Measurements from ENCODE around the gene KRT82.

Gene KRT82

DNA sequence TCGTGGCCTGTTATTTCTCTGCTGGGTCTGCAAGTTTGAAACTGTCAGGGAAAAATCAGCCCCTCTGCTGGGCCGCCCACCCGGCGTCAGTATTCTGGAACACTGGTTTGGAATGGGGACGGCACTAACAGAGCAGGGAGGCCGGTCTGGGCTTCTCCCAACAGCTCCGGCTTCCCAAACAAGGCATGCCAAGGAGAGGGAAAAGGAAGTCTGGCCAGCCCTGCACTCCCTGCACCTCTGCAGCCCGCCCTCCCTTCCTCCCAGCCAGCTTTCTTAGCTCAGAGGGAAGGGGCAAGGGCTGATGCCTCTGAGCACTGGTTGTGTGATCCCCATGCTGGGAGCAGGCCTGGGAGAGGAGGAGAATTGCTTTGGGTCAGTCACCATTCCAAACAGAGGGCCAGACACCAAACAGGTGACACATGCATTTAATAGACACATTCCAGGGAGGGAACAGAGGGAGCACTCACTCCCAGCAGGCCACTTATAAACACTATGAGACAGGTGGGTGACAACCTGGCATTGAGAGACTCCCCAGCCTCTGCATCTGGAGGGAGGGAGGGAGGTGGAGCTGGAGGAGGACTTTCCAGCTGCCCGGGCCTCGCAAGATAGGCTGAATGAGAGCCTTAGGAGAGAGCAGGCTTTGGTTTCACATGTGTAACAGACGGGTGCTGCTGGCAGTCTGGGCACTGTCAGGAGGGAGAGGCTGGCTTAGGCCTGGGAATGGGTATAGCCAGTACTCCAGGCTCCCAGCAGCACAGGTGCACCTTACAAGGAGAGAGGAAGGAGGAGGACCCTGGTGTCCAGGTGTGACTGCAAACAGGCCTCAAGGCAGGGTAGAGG lies 17.7 kb upstream of the KRT82 start:
- Histone ChIP-seq H3F3A (ENCODE audit: insufficient read depth, low read length) (no peaks in the 10 kb centered on the region), H3K79me2 (ENCODE audit: insufficient read depth, low read length) (no peaks in the 10 kb centered on the region), H3K36me3 (ENCODE audit: insufficient read depth, low read length) (no peaks in the 10 kb centered on the region), H3K4me3 (ENCODE audit: low read depth, low read length, poor library complexity, severe bottlenecking) (no peak overlapping the region), H3K4me2 (ENCODE audit: low read length) (no peak overlapping the region), H3K9me2 (ENCODE audit: low read depth, low read length) (no peaks in the 10 kb centered on the region), H3K4me1 (ENCODE audit: insufficient read depth, low read length, severe bottlenecking) (no peaks in the 10 kb centered on the region), H3K9me3 (ENCODE audit: low read length) (no peaks in the 10 kb centered on the region), H3K9ac (ENCODE audit: low read length) (no peak overlapping the region), H2AFZ (ENCODE audit: low read length) (no peak overlapping the region), H4K20me1 (ENCODE audit: insufficient read depth, low read length) (no peaks in the 10 kb centered on the region), H3K27me3 (ENCODE audit: insufficient read depth, low read length) (no peaks in the 10 kb centered on the region; the same call in none of the 2 replicates), H3K27ac (ENCODE audit: low read depth, low read length, poor library complexity, severe bottlenecking) (no peak overlapping the region)
- TF ChIP-seq CTCF (IDR thresholded peaks at IDR 0.05; ENCODE audit: low read length) (no peak), EZH2 (IDR thresholded peaks at IDR 0.05; ENCODE audit: borderline replicate concordance, low read length) (no peak)

- H3K9ac ChIP-seq (ENCODE audit: low read length) = no peak overlapping the region
- H3F3A ChIP-seq (ENCODE audit: insufficient read depth, low read length) = no peaks in the 10 kb centered on the region
- no peak overlapping the region for H3K27ac ChIP-seq (ENCODE audit: low read depth, low read length, poor library complexity, severe bottlenecking)
- no peaks in the 10 kb centered on the region for H3K4me1 ChIP-seq (ENCODE audit: insufficient read depth, low read length, severe bottlenecking)
- no peaks in the 10 kb centered on the region for H3K79me2 ChIP-seq (ENCODE audit: insufficient read depth, low read length)
- H3K4me2 ChIP-seq (ENCODE audit: low read length) = no peak overlapping the region
- no peaks in the 10 kb centered on the region; the same call in none of the 2 replicates for H3K27me3 ChIP-seq (ENCODE audit: insufficient read depth, low read length)
- H3K36me3 ChIP-seq (ENCODE audit: insufficient read depth, low read length) = no peaks in the 10 kb centered on the region
- TF ChIP-seq CTCF (IDR thresholded peaks at IDR 0.05; ENCODE audit: low read length) = no peak
- no peak for TF ChIP-seq EZH2 (IDR thresholded peaks at IDR 0.05; ENCODE audit: borderline replicate concordance, low read length)
- H2AFZ ChIP-seq (ENCODE audit: low read length) = no peak overlapping the region
- H4K20me1 ChIP-seq (ENCODE audit: insufficient read depth, low read length) = no peaks in the 10 kb centered on the region
- no peaks in the 10 kb centered on the region for H3K9me3 ChIP-seq (ENCODE audit: low read length)
- no peak overlapping the region for H3K4me3 ChIP-seq (ENCODE audit: low read depth, low read length, poor library complexity, severe bottlenecking)
- H3K9me2 ChIP-seq (ENCODE audit: low read depth, low read length) = no peaks in the 10 kb centered on the region
Observed at GRCh38 chr12:52423035-52423434, 16.9 kb upstream of the KRT82 start.

DNA sequence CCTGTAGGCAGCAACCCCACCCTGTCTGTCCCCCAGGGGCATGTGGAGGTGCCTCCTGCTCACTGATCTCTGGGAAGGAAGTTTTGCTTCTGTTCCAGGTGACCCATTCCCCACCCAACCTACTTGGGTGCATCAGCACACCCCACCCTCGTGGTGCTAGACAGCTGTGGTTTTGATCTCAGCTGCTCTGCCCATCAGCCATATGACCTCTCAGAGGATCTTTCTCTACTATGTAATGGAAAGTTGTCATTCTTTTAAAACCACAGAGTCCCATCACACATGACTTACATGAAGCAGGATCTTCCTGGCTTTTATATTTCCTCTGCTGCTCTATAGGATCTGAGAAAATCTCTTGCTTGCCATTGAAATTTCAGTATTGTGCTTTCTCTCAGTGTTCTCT lies 13.5 kb upstream of the KRT82 start:
- no peak overlapping the region for H3K27ac ChIP-seq (ENCODE audit: low read depth, low read length, poor library complexity, severe bottlenecking)
- H4K20me1 ChIP-seq (ENCODE audit: insufficient read depth, low read length) = no peaks in the 10 kb centered on the region
- no peak overlapping the region for H3K4me3 ChIP-seq (ENCODE audit: low read depth, low read length, poor library complexity, severe bottlenecking)
- no peak overlapping the region for H2AFZ ChIP-seq (ENCODE audit: low read length)
- no peaks in the 10 kb centered on the region for H3F3A ChIP-seq (ENCODE audit: insufficient read depth, low read length)
- H3K4me1 ChIP-seq (ENCODE audit: insufficient read depth, low read length, severe bottlenecking) = no peaks in the 10 kb centered on the region
- no peak overlapping the region for H3K9ac ChIP-seq (ENCODE audit: low read length)
- H3K9me2 ChIP-seq (ENCODE audit: low read depth, low read length) = no peaks in the 10 kb centered on the region
- no peaks in the 10 kb centered on the region for H3K79me2 ChIP-seq (ENCODE audit: insufficient read depth, low read length)
- no peaks in the 10 kb centered on the region for H3K9me3 ChIP-seq (ENCODE audit: low read length)
- H3K36me3 ChIP-seq (ENCODE audit: insufficient read depth, low read length) = no peaks in the 10 kb centered on the region
- TF ChIP-seq EZH2 (IDR thresholded peaks at IDR 0.05; ENCODE audit: borderline replicate concordance, low read length) = no peak
- TF ChIP-seq CTCF (IDR thresholded peaks at IDR 0.05; ENCODE audit: low read length) = no peak
- H3K4me2 ChIP-seq (ENCODE audit: low read length) = no peak overlapping the region
- no peaks in the 10 kb centered on the region; the same call in none of the 2 replicates for H3K27me3 ChIP-seq (ENCODE audit: insufficient read depth, low read length)

All from OCI-LY1 (cell line).